Ecto neural progenitor cell (in vitro differentiated cells): Measurements from ENCODE around the gene TCERG1L.

Source experiments
- DNase-seq: peaks from one replicate; pipeline ENCODE4 v3.0.0-alpha.2; 2018; ENCODE audit warnings: low spot score

TCERG1L gene

GRCh38 chr10:131226446-131227162 lies 84.9 kb downstream of the TCERG1L start:
- no peak for DNase-seq

GRCh38 chr10:131224106-131224505 lies 87.4 kb downstream of the TCERG1L start:
- DNase-seq = no peak

- no peak for DNase-seq
Observed at GRCh38 chr10:131223422-131223821, 88.1 kb downstream of the TCERG1L start.

GRCh38 chr10:131222986-131223385 lies 88.5 kb downstream of the TCERG1L start:
- DNase-seq = no peak

GRCh38 chr10:131221632-131222277 lies 89.8 kb downstream of the TCERG1L start:
- DNase-seq = no peak

- DNase-seq = no peak
Observed at GRCh38 chr10:131220601-131221171, 90.8 kb downstream of the TCERG1L start.

- no peak for DNase-seq
Observed at GRCh38 chr10:131219955-131220489, 91.5 kb downstream of the TCERG1L start.

GRCh38 chr10:131219584-131219886 lies 92.0 kb downstream of the TCERG1L start:
- no peak for DNase-seq

- no peak for DNase-seq
Observed at GRCh38 chr10:131218811-131219583, 92.5 kb downstream of the TCERG1L start.

- DNase-seq = no peak
Observed at GRCh38 chr10:131216681-131217230, 94.8 kb downstream of the TCERG1L start.

GRCh38 chr10:131215776-131216175 lies 95.7 kb downstream of the TCERG1L start:
- no peak for DNase-seq

- peak; percentile 16 for DNase-seq
Observed at GRCh38 chr10:131214521-131215244, 96.8 kb downstream of the TCERG1L start.

- DNase-seq = peak; percentile 37
Observed at GRCh38 chr10:131213741-131214505, 97.6 kb downstream of the TCERG1L start.

- DNase-seq = peak; percentile 31
Observed at GRCh38 chr10:131212763-131213325, 98.7 kb downstream of the TCERG1L start.

GRCh38 chr10:131211965-131212619 lies 99.4 kb downstream of the TCERG1L start:
- DNase-seq = peak; percentile 15

GRCh38 chr10:131211559-131211958 lies 100.0 kb downstream of the TCERG1L start:
- peak; percentile 15 for DNase-seq

GRCh38 chr10:131211146-131211545 lies 100.4 kb downstream of the TCERG1L start:
- DNase-seq = no peak

GRCh38 chr10:131210181-131210580 lies 101.3 kb downstream of the TCERG1L start:
- peak; percentile 19 for DNase-seq

- DNase-seq = peak; percentile 37
Observed at GRCh38 chr10:131207584-131208532, 103.7 kb downstream of the TCERG1L start.
